ENCODE measurements around the gene NMBR.
"Not testable (repeated sequence)": the region's sequence is repeated elsewhere in the genome, so short reads cannot be mapped to it uniquely, and the experiment has no call there.

The NMBR gene

GRCh38 chr6:142030115-142030619, 116.8 kb downstream of the NMBR start:
- Histone ChIP-seq H3K4me3 (replicated peaks; ENCODE audit: low read depth, low read length) (no peak overlapping the region), H3K27me3 (replicated peaks; ENCODE audit: control insufficient read depth, insufficient read depth, low read length) (no peaks in the 10 kb centered on the region), H3K36me3 (ENCODE audit: control insufficient read depth, insufficient read depth, low read length) (no peaks in the 10 kb centered on the region)
- DNase-seq (ENCODE audit: extremely low read depth, insufficient read length): no peak
- TF ChIP-seq CTCF (IDR thresholded peaks at IDR 0.05; ENCODE audit: insufficient read depth, low read length, poor library complexity, severe bottlenecking): no peak

- H3K27me3 ChIP-seq (replicated peaks; ENCODE audit: control insufficient read depth, insufficient read depth, low read length): no peaks in the 10 kb centered on the region
- TF ChIP-seq CTCF (IDR thresholded peaks at IDR 0.05; ENCODE audit: insufficient read depth, low read length, poor library complexity, severe bottlenecking): no peak
- no peak for DNase-seq (ENCODE audit: extremely low read depth, insufficient read length)
- H3K4me3 ChIP-seq (replicated peaks; ENCODE audit: low read depth, low read length): no peak overlapping the region
- H3K36me3 ChIP-seq (ENCODE audit: control insufficient read depth, insufficient read depth, low read length): no peaks in the 10 kb centered on the region
Observed at GRCh38 chr6:142028527-142028926, 118.4 kb downstream of the NMBR start.

- H3K27me3 ChIP-seq (replicated peaks; ENCODE audit: control insufficient read depth, insufficient read depth, low read length); H3K4me3 ChIP-seq (replicated peaks; ENCODE audit: low read depth, low read length); DNase-seq (ENCODE audit: extremely low read depth, insufficient read length); H3K36me3 ChIP-seq (ENCODE audit: control insufficient read depth, insufficient read depth, low read length): not testable (repeated sequence)
Observed at GRCh38 chr6:142027804-142028203, 119.1 kb downstream of the NMBR start.

- no peak for TF ChIP-seq CTCF (IDR thresholded peaks at IDR 0.05; ENCODE audit: insufficient read depth, low read length, poor library complexity, severe bottlenecking)
Observed at GRCh38 chr6:142027074-142027473, 119.8 kb downstream of the NMBR start.

GRCh38 chr6:142026471-142026870, 120.5 kb downstream of the NMBR start:
- DNase-seq (ENCODE audit: extremely low read depth, insufficient read length): no peak
- no peaks in the 10 kb centered on the region for H3K27me3 ChIP-seq (replicated peaks; ENCODE audit: control insufficient read depth, insufficient read depth, low read length)
- H3K4me3 ChIP-seq (replicated peaks; ENCODE audit: low read depth, low read length): no peak overlapping the region
- TF ChIP-seq CTCF (IDR thresholded peaks at IDR 0.05; ENCODE audit: insufficient read depth, low read length, poor library complexity, severe bottlenecking): no peak
- no peaks in the 10 kb centered on the region for H3K36me3 ChIP-seq (ENCODE audit: control insufficient read depth, insufficient read depth, low read length)

More at GRCh38 chr6:142027074-142027473, 119.8 kb downstream of the NMBR start:
- no peak overlapping the region for H3K4me3 ChIP-seq (replicated peaks; ENCODE audit: low read depth, low read length)
- no peaks in the 10 kb centered on the region for H3K27me3 ChIP-seq (replicated peaks; ENCODE audit: control insufficient read depth, insufficient read depth, low read length)
- no peaks in the 10 kb centered on the region for H3K36me3 ChIP-seq (ENCODE audit: control insufficient read depth, insufficient read depth, low read length)
- no peak for DNase-seq (ENCODE audit: extremely low read depth, insufficient read length)

All from GM06990 (cell line).